Testis (tissue), 2 donors: ENCODE data around the gene HNRNPC.

ENCODE experiments used
- CTCF ChIP-seq, 3 experiments: fragments of 450-650 bp in 2 of 3; fragments of 200-600 bp in 1 of 3; sonication (generic) in 1 of 3; IDR thresholded peaks; one replicate each; pipeline ENCODE4 v1.5.1; 2016 to 2019; ENCODE audit warnings: antibody characterized with exemption in 3 of 3, mild to moderate bottlenecking in 2 of 3, moderate library complexity in 1 of 3
- POLR2A ChIP-seq: fragments of 450-650 bp; IDR thresholded peaks from one replicate; pipeline ENCODE4 v1.6.1; 2017; ENCODE audit warnings: antibody characterized with exemption, mild to moderate bottlenecking, moderate library complexity

GRCh38 chr14:21171128-21171527 is 98.1 kb downstream of the HNRNPC start:
- TF ChIP-seq CTCF (IDR thresholded peaks at IDR 0.05): no peak
- TF ChIP-seq POLR2A: no peak
